Osteocyte (in vitro differentiated cells): Measurements from ENCODE around the gene SORL1. TPM values are rescaled to one million over a fixed set of nuclear protein-coding genes. Genes with fewer than 3 reads are reported as not detected.

ENCODE experiments used
- DNase-seq: peaks from one replicate; pipeline ENCODE4 v3.0.0; 2021; ENCODE audit warnings: mixed read lengths; ENCODE audit not compliant: unreplicated experiment; ENCODE audit errors: extremely low spot score
- H3K27ac Mint-ChIP-seq: one replicate; pipeline ENCODE4 v1.8.0; 2021; ENCODE audit warnings: mild to moderate bottlenecking, mixed read lengths; ENCODE audit not compliant: unreplicated experiment
- H3K27me3 Mint-ChIP-seq: one replicate; pipeline ENCODE4 v1.8.0; 2021; ENCODE audit warnings: mixed read lengths; ENCODE audit not compliant: unreplicated experiment
- H3K36me3 Mint-ChIP-seq: one replicate; pipeline ENCODE4 v1.8.0; 2021; ENCODE audit warnings: mixed read lengths; ENCODE audit not compliant: unreplicated experiment
- H3K4me1 Mint-ChIP-seq: one replicate; pipeline ENCODE4 v1.8.0; 2021; ENCODE audit warnings: mixed read lengths; ENCODE audit not compliant: unreplicated experiment
- H3K4me3 Mint-ChIP-seq: one replicate; pipeline ENCODE4 v1.8.0; 2021; ENCODE audit warnings: mild to moderate bottlenecking, moderate library complexity, mixed read lengths; ENCODE audit not compliant: unreplicated experiment
- H3K9me3 Mint-ChIP-seq: one replicate; pipeline ENCODE4 v1.8.0; 2021; ENCODE audit warnings: mixed read lengths; ENCODE audit not compliant: unreplicated experiment
- total RNA-seq: library from RNA; stranded (reverse); gene quantifications from 2 replicates; pipeline ENCODE4 v1.2.1, GENCODE V29; 2021
- TF ChIP-seq, protein P1 (sequence below): fragments of 200-600 bp; sonication (generic); IDR thresholded peaks from 2 replicates; pipeline ENCODE4 v1.5.0; 2021; ENCODE audit warnings: antibody characterized with exemption, mild to moderate bottlenecking, moderate library complexity

The SORL1 gene
- total RNA-seq, 1 donor from 2014 or later, result 3.1 TPM

GRCh38 chr11:121571506-121571905, 119.4 kb downstream of the SORL1 start:
- TF ChIP-seq, protein P1, sequence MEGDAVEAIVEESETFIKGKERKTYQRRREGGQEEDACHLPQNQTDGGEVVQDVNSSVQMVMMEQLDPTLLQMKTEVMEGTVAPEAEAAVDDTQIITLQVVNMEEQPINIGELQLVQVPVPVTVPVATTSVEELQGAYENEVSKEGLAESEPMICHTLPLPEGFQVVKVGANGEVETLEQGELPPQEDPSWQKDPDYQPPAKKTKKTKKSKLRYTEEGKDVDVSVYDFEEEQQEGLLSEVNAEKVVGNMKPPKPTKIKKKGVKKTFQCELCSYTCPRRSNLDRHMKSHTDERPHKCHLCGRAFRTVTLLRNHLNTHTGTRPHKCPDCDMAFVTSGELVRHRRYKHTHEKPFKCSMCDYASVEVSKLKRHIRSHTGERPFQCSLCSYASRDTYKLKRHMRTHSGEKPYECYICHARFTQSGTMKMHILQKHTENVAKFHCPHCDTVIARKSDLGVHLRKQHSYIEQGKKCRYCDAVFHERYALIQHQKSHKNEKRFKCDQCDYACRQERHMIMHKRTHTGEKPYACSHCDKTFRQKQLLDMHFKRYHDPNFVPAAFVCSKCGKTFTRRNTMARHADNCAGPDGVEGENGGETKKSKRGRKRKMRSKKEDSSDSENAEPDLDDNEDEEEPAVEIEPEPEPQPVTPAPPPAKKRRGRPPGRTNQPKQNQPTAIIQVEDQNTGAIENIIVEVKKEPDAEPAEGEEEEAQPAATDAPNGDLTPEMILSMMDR, result no peak
- Mint-ChIP-seq H3K4me1 (peaks cover 4% of the 10 kb centered on the region), H3K4me3 (no peak overlapping the region), H3K9me3 (no peaks in the 10 kb centered on the region), H3K27me3 (peaks cover 43% of the 10 kb centered on the region), H3K36me3 (no peaks in the 10 kb centered on the region), H3K27ac (no peak overlapping the region)
- DNase-seq, result no peak

GRCh38 chr11:121572571-121573059, 120.5 kb downstream of the SORL1 start:
- Mint-ChIP-seq H3K4me1 (peaks cover 4% of the 10 kb centered on the region), H3K27me3 (peaks cover 50% of the 10 kb centered on the region), H3K4me3 (no peak overlapping the region), H3K9me3 (no peaks in the 10 kb centered on the region), H3K36me3 (no peaks in the 10 kb centered on the region), H3K27ac (no peak overlapping the region)
- TF ChIP-seq, protein P1, result no peak
- no peak for DNase-seq

GRCh38 chr11:121574801-121575200, 122.7 kb downstream of the SORL1 start:
- no peak for DNase-seq
- no peak overlapping the region for H3K4me3 Mint-ChIP-seq
- TF ChIP-seq, protein P1, result no peak
- peaks cover 57% of the 10 kb centered on the region for H3K27me3 Mint-ChIP-seq
- no peak overlapping the region for H3K27ac Mint-ChIP-seq
- no peaks in the 10 kb centered on the region for H3K36me3 Mint-ChIP-seq
- no peaks in the 10 kb centered on the region for H3K4me1 Mint-ChIP-seq
- peaks cover under 1% of the 10 kb centered on the region for H3K9me3 Mint-ChIP-seq

DNA sequence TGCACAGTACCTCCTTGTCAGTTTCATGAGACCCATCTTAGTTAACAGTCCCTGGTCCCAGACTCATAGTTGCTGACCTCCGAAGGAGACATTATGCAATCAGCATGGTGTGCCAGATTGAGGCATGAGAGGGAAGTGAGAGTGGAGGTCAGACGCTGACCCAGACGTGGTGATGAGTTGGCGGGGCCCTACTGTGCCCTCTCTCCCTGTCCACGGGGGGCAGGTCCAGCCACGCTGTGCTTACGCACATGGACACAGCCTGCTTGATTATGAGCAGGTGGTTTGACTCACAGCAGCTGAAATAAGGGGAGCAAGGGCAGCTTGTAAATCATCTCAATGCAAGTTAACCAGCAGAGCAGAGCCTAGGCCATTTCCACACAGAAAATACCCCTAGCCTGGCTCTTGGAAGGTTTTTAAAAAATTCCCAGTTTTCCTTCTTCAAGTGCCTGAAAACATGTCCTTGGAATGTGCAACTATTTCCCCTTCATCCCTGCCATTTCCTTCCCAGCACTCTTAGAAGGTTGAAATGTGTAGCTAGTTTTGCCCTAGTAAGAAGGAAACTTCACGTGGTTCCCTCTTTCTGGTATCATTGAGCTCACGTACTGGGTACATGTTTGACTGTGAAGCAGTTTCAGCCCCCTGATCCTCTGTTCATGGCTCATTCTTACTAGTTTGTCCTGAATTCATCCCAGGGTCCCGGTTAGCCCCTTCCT, 123.3 kb downstream of the SORL1 start:
- Mint-ChIP-seq H3K36me3 (no peaks in the 10 kb centered on the region), H3K4me3 (no peak overlapping the region), H3K27ac (no peak overlapping the region), H3K27me3 (peaks cover 63% of the 10 kb centered on the region), H3K4me1 (no peaks in the 10 kb centered on the region), H3K9me3 (peaks cover 7% of the 10 kb centered on the region)
- peak; percentile 62 for DNase-seq
- TF ChIP-seq, protein P1, result no peak

- Mint-ChIP-seq H3K36me3 (no peaks in the 10 kb centered on the region), H3K27ac (no peak overlapping the region), H3K4me1 (no peaks in the 10 kb centered on the region), H3K4me3 (no peak overlapping the region), H3K27me3 (peaks cover 64% of the 10 kb centered on the region), H3K9me3 (peaks cover 10% of the 10 kb centered on the region)
- no peak for DNase-seq
- TF ChIP-seq, protein P1, result no peak
Observed at GRCh38 chr11:121575963-121576290, 123.8 kb downstream of the SORL1 start.
